Memory B cell (primary cell): ENCODE data around the gene ABCC12.
"Not testable (repeated sequence)": the region's sequence is repeated elsewhere in the genome, so short reads cannot be mapped to it uniquely, and the experiment has no call there.

Experiments used
- ATAC-seq: fragments of 150-1000 bp; cut with Tn5 transposase; 2 replicates; pipeline ENCODE4 v1.10.0; 2021; ENCODE audit warnings: low read depth, mild to moderate bottlenecking, moderate library complexity
- DNase-seq, 2 donors: peaks; one replicate each; pipeline ENCODE4 v3.0.0; 2022; ENCODE audit warnings: low spot score in 2 of 2
- H3K27ac Mint-ChIP-seq: one replicate; pipeline ENCODE4 v1.8.0; 2022; ENCODE audit warnings: mild to moderate bottlenecking, moderate library complexity, mixed read lengths
- H3K27me3 Mint-ChIP-seq: one replicate; pipeline ENCODE4 v1.8.0; 2022; ENCODE audit warnings: mixed read lengths
- H3K36me3 Mint-ChIP-seq: one replicate; pipeline ENCODE4 v1.8.0; 2022; ENCODE audit warnings: mild to moderate bottlenecking, mixed read lengths
- H3K4me1 Mint-ChIP-seq: one replicate; pipeline ENCODE4 v1.8.0; 2022; ENCODE audit warnings: mixed read lengths
- H3K4me3 Mint-ChIP-seq: one replicate; pipeline ENCODE4 v1.8.0; 2022; ENCODE audit warnings: mild to moderate bottlenecking, moderate library complexity, mixed read lengths
- H3K9me3 Mint-ChIP-seq: one replicate; pipeline ENCODE4 v1.8.0; 2022; ENCODE audit warnings: mixed read lengths

ABCC12 gene

GRCh38 chr16:48155926-48156789, at the start of gene ABCC12:
Gene ABCC12 (minus strand): TSS chr16:48155993. CDS start chr16:48146424, 9,569 bp downstream.
- Mint-ChIP-seq H3K4me3 (no peak within 1 kb of the TSS), H3K4me1 (no peaks in the 10 kb centered on the region), H3K36me3 (no peaks in the 10 kb centered on the region), H3K27ac (no peak within 1 kb of the TSS), H3K9me3 (no peaks in the 10 kb centered on the region), H3K27me3 (peaks cover 1% of the 10 kb centered on the region)
- DNase-seq (no peak), ATAC-seq (no peak)

- Mint-ChIP-seq H3K4me1 (no peaks in the 10 kb centered on the region), H3K27me3 (peaks cover 10% of the 10 kb centered on the region), H3K36me3 (no peaks in the 10 kb centered on the region), H3K4me3 (no peak overlapping the region), H3K27ac (no peak overlapping the region), H3K9me3 (no peaks in the 10 kb centered on the region)
- ATAC-seq (no peak), DNase-seq (no peak)
These were observed 49.0 kb upstream of the ABCC12 start for GRCh38 chr16:48204825-48205151.

- Mint-ChIP-seq H3K4me1 (no peaks in the 10 kb centered on the region), H3K9me3 (no peaks in the 10 kb centered on the region), H3K27ac (no peak overlapping the region), H3K36me3 (no peaks in the 10 kb centered on the region), H3K27me3 (peaks cover 10% of the 10 kb centered on the region), H3K4me3 (no peak overlapping the region)
- no peak for ATAC-seq
- DNase-seq, result no peak
These were observed 48.4 kb upstream of the ABCC12 start for GRCh38 chr16:48203974-48204824.

- H3K4me1 Mint-ChIP-seq, result no peaks in the 10 kb centered on the region
These were observed 45.9 kb upstream of the ABCC12 start for GRCh38 chr16:48201515-48202201.

GRCh38 chr16:48197294-48197693, 41.5 kb upstream of the ABCC12 start:
- peaks cover 3% of the 10 kb centered on the region for H3K9me3 Mint-ChIP-seq
- no peak overlapping the region for H3K4me3 Mint-ChIP-seq
- no peak overlapping the region for H3K27ac Mint-ChIP-seq
- H3K36me3 Mint-ChIP-seq, result no peaks in the 10 kb centered on the region
- ATAC-seq (no peak), DNase-seq (no peak)
- H3K27me3 Mint-ChIP-seq, result peaks cover 5% of the 10 kb centered on the region
- no peaks in the 10 kb centered on the region for H3K4me1 Mint-ChIP-seq

More at GRCh38 chr16:48201515-48202201, 45.9 kb upstream of the ABCC12 start:
- Mint-ChIP-seq H3K4me3 (no peak overlapping the region), H3K36me3 (no peaks in the 10 kb centered on the region), H3K27me3 (peaks cover 8% of the 10 kb centered on the region), H3K9me3 (peaks cover 3% of the 10 kb centered on the region), H3K27ac (no peak overlapping the region)
- no peak for DNase-seq
- no peak for ATAC-seq

- no peak for ATAC-seq
- no peak overlapping the region for H3K27ac Mint-ChIP-seq
- DNase-seq, result no peak
- peaks cover 3% of the 10 kb centered on the region for H3K9me3 Mint-ChIP-seq
- no peak overlapping the region for H3K4me3 Mint-ChIP-seq
- no peaks in the 10 kb centered on the region for H3K4me1 Mint-ChIP-seq
- no peaks in the 10 kb centered on the region for H3K36me3 Mint-ChIP-seq
- peaks cover 6% of the 10 kb centered on the region for H3K27me3 Mint-ChIP-seq
These were observed 39.2 kb upstream of the ABCC12 start for GRCh38 chr16:48194828-48195556.

GRCh38 chr16:48193846-48194245, 38.1 kb upstream of the ABCC12 start:
- H3K4me1 Mint-ChIP-seq, result no peaks in the 10 kb centered on the region

GRCh38 chr16:48188449-48189102, 32.8 kb upstream of the ABCC12 start:
- Mint-ChIP-seq H3K27me3 (peaks cover 5% of the 10 kb centered on the region), H3K4me1 (no peaks in the 10 kb centered on the region), H3K9me3 (no peaks in the 10 kb centered on the region), H3K36me3 (no peaks in the 10 kb centered on the region), H3K4me3 (no peak overlapping the region), H3K27ac (no peak overlapping the region)
- no peak for DNase-seq
- ATAC-seq, result peak; percentile 37

More at GRCh38 chr16:48193846-48194245, 38.1 kb upstream of the ABCC12 start:
- no peak for DNase-seq
- H3K9me3 Mint-ChIP-seq, result peaks cover 3% of the 10 kb centered on the region
- peaks cover 6% of the 10 kb centered on the region for H3K27me3 Mint-ChIP-seq
- no peak for ATAC-seq
- H3K27ac Mint-ChIP-seq, result no peak overlapping the region
- no peaks in the 10 kb centered on the region for H3K36me3 Mint-ChIP-seq
- no peak overlapping the region for H3K4me3 Mint-ChIP-seq

GRCh38 chr16:48187779-48188178, 32.0 kb upstream of the ABCC12 start:
- Mint-ChIP-seq H3K4me1 (no peaks in the 10 kb centered on the region), H3K9me3 (no peaks in the 10 kb centered on the region), H3K27me3 (peaks cover 5% of the 10 kb centered on the region), H3K36me3 (no peaks in the 10 kb centered on the region), H3K4me3 (no peak overlapping the region), H3K27ac (no peak overlapping the region)
- ATAC-seq, result no peak
- no peak for DNase-seq

GRCh38 chr16:48184681-48185080, 28.9 kb upstream of the ABCC12 start:
- H3K4me3 Mint-ChIP-seq, result no peak overlapping the region
- H3K27ac Mint-ChIP-seq, result no peak overlapping the region
- no peak for DNase-seq
- no peak for ATAC-seq
- no peaks in the 10 kb centered on the region for H3K4me1 Mint-ChIP-seq
- no peaks in the 10 kb centered on the region for H3K36me3 Mint-ChIP-seq
- no peaks in the 10 kb centered on the region for H3K9me3 Mint-ChIP-seq
- peaks cover 3% of the 10 kb centered on the region for H3K27me3 Mint-ChIP-seq

- no peaks in the 10 kb centered on the region for H3K9me3 Mint-ChIP-seq
- DNase-seq, result no peak
- no peak for ATAC-seq
- no peaks in the 10 kb centered on the region for H3K36me3 Mint-ChIP-seq
- H3K27ac Mint-ChIP-seq, result no peak overlapping the region
- H3K27me3 Mint-ChIP-seq, result peaks cover 3% of the 10 kb centered on the region
- no peak overlapping the region for H3K4me3 Mint-ChIP-seq
- H3K4me1 Mint-ChIP-seq, result no peaks in the 10 kb centered on the region
These were observed 27.3 kb upstream of the ABCC12 start for GRCh38 chr16:48182979-48183537.

- not testable (repeated sequence) for DNase-seq, H3K36me3 Mint-ChIP-seq, ATAC-seq, H3K9me3 Mint-ChIP-seq, H3K4me3 Mint-ChIP-seq, H3K27ac Mint-ChIP-seq, H3K27me3 Mint-ChIP-seq, H3K4me1 Mint-ChIP-seq
These were observed 26.1 kb upstream of the ABCC12 start for GRCh38 chr16:48181746-48182520.
